HG03103 (cell line): ENCODE measurements around the gene TTLL9.
A peak's percentile ranks its signal among the peaks of the same experiment; 100 is the strongest.

Experiments used
- ATAC-seq: cut with Tn5 transposase; IDR thresholded peaks from one replicate; pipeline ENCODE4 v1.9.1; 2021; ENCODE audit warnings: low read depth; ENCODE audit not compliant: unreplicated experiment

Gene TTLL9

GRCh38 chr20:31857861-31858759 is 12.3 kb upstream of the TTLL9 start:
- ATAC-seq: no peak

GRCh38 chr20:31858760-31859083 is 11.7 kb upstream of the TTLL9 start:
- no peak for ATAC-seq

GRCh38 chr20:31859266-31859997 is 11.0 kb upstream of the TTLL9 start:
- no peak for ATAC-seq

GRCh38 chr20:31859998-31860380 is 10.4 kb upstream of the TTLL9 start:
- no peak for ATAC-seq

DNA sequence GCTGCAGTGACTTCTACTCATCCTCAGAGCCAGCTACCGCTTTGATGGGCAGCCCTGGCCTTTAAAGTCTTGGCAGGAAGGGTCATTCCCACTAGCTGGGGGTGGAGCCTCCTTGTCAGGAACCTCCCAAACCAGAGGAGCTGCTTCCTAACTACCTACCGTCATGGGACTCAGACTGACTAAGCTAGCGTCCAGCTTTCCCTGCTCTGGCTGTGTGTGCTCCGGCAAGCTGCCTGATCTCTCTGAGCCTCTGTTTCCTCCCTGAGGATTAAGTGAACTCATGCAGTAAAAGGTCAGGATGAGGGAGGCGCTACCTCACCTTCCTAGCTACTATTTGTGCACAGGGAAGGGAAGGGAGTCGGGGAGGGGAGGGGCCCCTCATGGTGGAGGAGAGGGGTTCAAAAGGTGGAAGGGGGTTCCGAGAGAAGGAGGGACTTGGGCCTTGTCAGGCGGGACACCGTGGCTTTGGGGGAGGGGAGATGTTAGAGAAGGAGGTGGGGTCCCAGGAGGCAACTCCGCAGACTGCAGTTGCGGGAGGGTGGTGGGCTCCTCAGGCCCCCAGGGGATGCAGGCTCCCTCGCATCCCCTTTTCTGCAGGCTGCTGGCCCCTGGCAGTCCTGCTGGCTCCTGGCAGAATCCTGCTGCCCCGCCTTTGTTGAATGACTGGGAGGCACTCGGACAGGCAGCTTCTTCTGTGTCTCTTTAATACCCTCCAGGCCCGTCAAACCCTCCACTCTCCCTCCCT is 9.9 kb upstream of the TTLL9 start:
- ATAC-seq: no peak

DNA sequence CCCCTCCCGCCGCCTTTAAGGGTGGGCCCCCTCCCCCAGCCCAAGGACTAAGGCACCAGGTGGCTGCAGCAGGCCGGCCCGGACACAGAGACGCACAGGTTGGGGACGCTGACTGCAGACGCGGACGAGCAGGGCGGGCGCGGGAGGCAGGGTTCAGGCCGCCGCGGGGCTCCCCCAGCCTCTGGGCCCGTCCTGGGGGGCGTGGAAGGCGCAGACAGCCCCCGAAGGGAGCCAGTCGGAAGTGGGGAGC is 9.4 kb upstream of the TTLL9 start:
- ATAC-seq: peak; percentile 14

- ATAC-seq: peak; percentile 61
These were observed 8.9 kb upstream of the TTLL9 start for GRCh38 chr20:31861385-31862156.

GRCh38 chr20:31862157-31862470 is 8.3 kb upstream of the TTLL9 start:
- no peak for ATAC-seq

DNA sequence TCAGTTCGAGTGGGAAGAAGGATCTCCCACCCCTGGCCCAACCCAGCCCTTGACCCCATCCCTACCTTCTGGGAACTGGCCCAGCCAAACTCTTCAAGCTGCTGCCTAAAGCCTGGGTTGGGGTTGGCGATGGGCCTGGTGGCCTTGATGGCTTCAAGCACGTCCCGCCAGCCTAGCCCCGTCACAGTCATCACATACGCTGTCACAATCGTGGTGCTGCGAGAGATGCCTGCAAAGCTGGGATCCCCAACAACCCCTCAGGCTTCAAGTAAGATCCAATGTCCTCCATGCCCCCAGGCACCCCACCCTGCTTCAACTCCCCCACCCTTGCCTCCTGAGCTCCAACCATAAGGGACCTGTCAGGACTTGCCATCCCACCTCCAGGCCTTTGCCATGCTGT is 7.9 kb upstream of the TTLL9 start:
- ATAC-seq: no peak

GRCh38 chr20:31863296-31864085 is 6.9 kb upstream of the TTLL9 start:
- ATAC-seq: no peak

- no peak for ATAC-seq
These were observed 5.7 kb upstream of the TTLL9 start for GRCh38 chr20:31864521-31865400.

GRCh38 chr20:31866221-31866620 is 4.2 kb upstream of the TTLL9 start:
- ATAC-seq: no peak

DNA sequence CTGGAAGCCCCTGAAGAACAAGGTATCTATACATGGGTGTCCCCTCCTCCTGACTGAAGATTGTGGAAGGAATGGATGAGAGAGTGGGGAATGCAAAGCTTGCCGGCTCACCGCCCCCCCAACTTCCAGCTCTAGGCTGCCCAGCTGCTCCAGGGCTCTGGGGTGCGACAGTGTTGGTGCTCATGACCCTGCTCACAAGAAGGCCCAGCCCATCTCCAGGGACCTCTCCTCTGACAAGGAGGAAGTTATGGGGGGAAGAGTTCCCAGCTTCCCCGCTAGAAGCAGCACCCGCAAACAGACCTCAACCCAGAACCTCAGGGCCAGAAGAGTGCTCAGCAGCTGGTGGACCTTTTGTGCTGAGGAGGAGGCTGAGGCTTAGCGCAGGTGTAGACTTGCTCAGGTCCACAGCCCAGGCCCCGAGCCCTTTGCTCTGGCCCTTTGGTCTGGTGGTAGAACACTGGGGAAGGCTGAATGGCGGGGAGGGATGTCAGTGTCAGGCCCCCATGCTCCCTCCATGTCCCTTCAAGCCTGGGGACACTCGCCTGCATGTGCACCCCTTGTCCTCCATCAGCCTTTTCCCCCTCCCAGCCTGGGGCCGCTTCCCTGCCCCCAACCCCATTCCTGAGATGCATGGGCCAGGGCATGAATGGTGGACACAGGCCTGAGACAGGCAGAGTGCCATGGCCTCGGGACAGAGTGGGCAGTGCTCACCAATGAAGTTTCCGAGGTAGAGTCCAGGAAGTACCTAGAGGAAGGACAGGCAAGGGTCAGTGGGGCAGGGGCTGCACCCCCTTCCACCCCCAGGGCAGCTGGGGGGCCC is 1.4 kb upstream of the TTLL9 start:
- no peak for ATAC-seq

DNA sequence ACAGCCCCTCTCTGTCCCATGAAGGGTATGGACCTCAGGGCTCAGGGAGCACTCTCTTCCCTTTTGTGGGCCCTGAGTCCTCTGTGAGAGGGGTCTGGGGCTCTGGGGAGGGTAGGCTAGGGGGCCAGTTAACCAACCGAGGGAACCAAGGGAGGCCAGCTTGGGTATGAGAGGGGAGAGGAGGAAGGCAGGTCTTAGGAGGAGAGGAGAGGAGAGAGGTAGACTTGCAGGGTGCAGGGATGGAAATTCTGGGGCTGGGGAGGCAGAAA is 827 bp upstream of the TTLL9 start:
- ATAC-seq: no peak

DNA sequence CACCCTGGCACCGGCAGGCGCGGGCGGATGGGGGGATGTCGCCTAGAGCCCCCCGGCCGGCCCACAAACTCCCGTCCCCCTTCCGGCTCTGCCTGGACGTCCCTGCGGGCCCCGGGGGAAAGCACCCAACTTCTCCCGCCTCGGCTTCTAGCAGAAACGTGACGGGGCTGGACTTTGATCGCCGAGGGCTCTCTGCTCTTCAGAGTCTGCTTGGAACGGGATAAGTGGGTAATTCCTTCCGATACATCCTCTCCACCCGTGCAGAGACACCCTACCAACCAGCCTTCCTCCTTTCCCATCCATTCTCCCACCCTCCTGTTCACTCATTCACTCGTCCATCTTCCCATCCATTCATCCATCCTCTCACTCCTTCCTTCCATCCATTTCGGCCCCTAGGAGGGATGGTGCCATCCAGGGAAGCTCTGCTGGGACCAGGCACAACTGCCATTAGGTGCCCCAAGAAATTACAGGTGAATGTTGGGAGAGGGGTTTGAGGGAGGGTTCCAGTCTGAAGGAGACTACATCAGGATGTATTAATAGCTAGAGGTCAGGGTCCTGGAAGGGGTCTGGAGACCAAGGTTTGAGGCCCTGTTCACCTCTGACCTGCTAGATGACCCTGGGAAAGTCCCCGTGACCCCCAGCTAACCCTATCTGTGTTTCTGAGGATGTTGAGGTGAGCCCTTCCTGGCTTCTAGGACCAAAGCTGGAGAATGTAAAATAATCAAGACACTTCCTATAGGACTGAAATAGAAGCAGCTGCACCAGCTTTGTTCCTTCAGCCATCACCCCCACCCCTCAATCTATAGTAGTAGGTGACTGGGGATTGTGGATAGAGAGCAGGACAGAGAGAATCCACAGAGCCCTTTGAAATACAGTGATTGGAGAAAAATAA is 538 bp downstream of the TTLL9 start:
- no peak for ATAC-seq

DNA sequence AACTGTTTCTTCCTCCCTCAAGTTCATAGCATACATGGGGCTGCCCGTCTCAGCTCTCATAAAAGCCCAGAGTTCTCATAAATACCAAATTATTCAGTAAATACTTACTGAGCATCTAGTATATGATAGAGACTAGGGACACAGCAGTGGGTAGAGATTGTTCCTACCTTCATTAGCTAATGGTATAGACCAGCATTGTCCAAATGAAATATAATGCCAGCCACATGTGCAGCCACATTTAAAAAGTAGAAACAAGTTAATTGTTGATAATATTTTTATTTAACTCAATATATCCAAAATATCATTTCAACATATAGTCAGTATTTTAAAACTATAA is 1.2 kb downstream of the TTLL9 start:
- no peak for ATAC-seq

DNA sequence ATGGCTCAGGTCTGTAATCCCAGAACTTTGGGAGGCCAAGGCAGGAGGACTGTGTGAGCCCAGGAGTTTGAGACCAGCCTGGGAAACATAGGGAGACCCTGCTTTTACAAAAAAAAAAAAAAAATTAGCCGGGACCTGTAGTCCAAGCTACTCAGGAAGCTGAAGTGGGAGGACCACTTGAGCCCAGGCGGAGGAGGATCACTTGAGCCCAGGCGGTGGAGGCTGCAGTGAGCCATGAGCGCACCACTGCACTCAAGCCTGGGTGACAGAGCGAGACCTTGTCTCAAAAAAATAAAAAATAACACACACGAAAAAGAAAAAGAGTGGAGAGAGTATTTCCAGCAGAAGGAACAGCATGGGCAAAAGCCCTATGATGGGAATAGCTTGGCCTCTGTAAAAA is 2.0 kb downstream of the TTLL9 start:
- no peak for ATAC-seq

- no peak for ATAC-seq
These were observed 5.2 kb downstream of the TTLL9 start for GRCh38 chr20:31875671-31876070.
